Right atrium auricular region (tissue), 2 donors: ENCODE results near the gene MAFB. TPM values are rescaled to one million over a fixed set of nuclear protein-coding genes. Genes with fewer than 3 reads are reported as not detected.
A peak's percentile ranks its signal among the peaks of the same experiment; 100 is the strongest.

Experiments
- DNase-seq: peaks from one replicate; pipeline ENCODE4 v3.0.0-alpha.2; 2019; ENCODE audit warnings: low spot score
- H3K27ac ChIP-seq, 2 donors: fragments of 200-600 bp; sonication (generic); 1 replicate in 1 of 2; 2 replicates in 1 of 2; pipeline ENCODE4 v1.5.1; 2016 to 2019
- H3K27me3 ChIP-seq, 2 donors: fragments of 200-600 bp; sonication (generic); one replicate each; pipeline versions ENCODE4 v1.5.1 to v1.6.0; 2017 to 2019
- H3K36me3 ChIP-seq: fragments of 200-600 bp; sonication (generic); one replicate; pipeline ENCODE4 v1.5.1; 2016
- H3K4me1 ChIP-seq, 2 donors: fragments of 200-600 bp; sonication (generic); one replicate each; pipeline versions ENCODE4 v1.5.1 to v1.6.0; 2017 to 2019
- H3K4me3 ChIP-seq, 2 donors: fragments of 200-600 bp; sonication (generic); 1 replicate in 1 of 2; 2 replicates in 1 of 2; pipeline ENCODE4 v1.5.1; 2017 to 2019; ENCODE audit warnings: mild to moderate bottlenecking in 1 of 2, moderate library complexity in 1 of 2
- H3K9me3 ChIP-seq, 2 donors: fragments of 200-600 bp; sonication (generic); one replicate each; pipeline ENCODE4 v1.5.1; 2019
- CTCF ChIP-seq, 2 donors: fragments of 200-600 bp; sonication (generic); IDR thresholded peaks; one replicate each; pipeline ENCODE4 v1.5.1; 2019; ENCODE audit warnings: antibody characterized with exemption in 2 of 2
- total RNA-seq, 2 donors: library from RNA; depleted of rRNA; stranded (reverse); fragments of >200 nt; gene quantifications; one replicate each; pipeline ENCODE4 v1.1.0, GENCODE V29; 2016

MAFB gene
- total RNA-seq, 2 donors from 2014 or later: 14.2 to 31.7 TPM

GRCh38 chr20:40688129-40689099 is 622 bp downstream of the MAFB start:
- no peak for DNase-seq
- Histone ChIP-seq H3K4me1 (peaks cover 0 to 49% of the 10 kb centered on the region in 2 donors), H3K27me3 (peaks cover 10 to 15% of the 10 kb centered on the region in 2 donors)

GRCh38 chr20:40687384-40688128 is 1.5 kb downstream of the MAFB start:
- peak overlapping the region; percentile 55 to 70 for H3K4me3 ChIP-seq
- DNase-seq: peak; percentile 70
- H3K27me3 ChIP-seq: peaks cover 7 to 15% of the 10 kb centered on the region in 2 donors
- H3K36me3 ChIP-seq: no peaks in the 10 kb centered on the region
- no peak for TF ChIP-seq CTCF (IDR thresholded peaks at IDR 0.05)
- H3K9me3 ChIP-seq: no peaks in the 10 kb centered on the region
- H3K27ac ChIP-seq: peak overlapping the region; percentile 88 to 97
- H3K4me1 ChIP-seq: peaks cover 0 to 55% of the 10 kb centered on the region in 2 donors

More at GRCh38 chr20:40688129-40689099, 622 bp downstream of the MAFB start:
- no peaks in the 10 kb centered on the region for H3K36me3 ChIP-seq
- peak overlapping the region; percentile 55 to 70 for H3K4me3 ChIP-seq
- no peaks in the 10 kb centered on the region for H3K9me3 ChIP-seq
- no peak for TF ChIP-seq CTCF (IDR thresholded peaks at IDR 0.05)
- H3K27ac ChIP-seq: peak overlapping the region; percentile 88 to 97

GRCh38 chr20:40686893-40687292 is 2.1 kb downstream of the MAFB start:
- no peak for DNase-seq

GRCh38 chr20:40686434-40686882 is 2.6 kb downstream of the MAFB start:
- H3K27me3 ChIP-seq: peaks cover 7 to 9% of the 10 kb centered on the region in 2 donors
- H3K4me1 ChIP-seq: peaks cover 0 to 58% of the 10 kb centered on the region in 2 donors
- H3K36me3 ChIP-seq: no peaks in the 10 kb centered on the region
- no peaks in the 10 kb centered on the region for H3K9me3 ChIP-seq
- peak overlapping the region; percentile 55 to 70 for H3K4me3 ChIP-seq
- DNase-seq: no peak
- TF ChIP-seq CTCF (IDR thresholded peaks at IDR 0.05): no peak
- H3K27ac ChIP-seq: peak overlapping the region; percentile 88 to 97

More at GRCh38 chr20:40686893-40687292, 2.1 kb downstream of the MAFB start:
- H3K36me3 ChIP-seq: no peaks in the 10 kb centered on the region
- no peaks in the 10 kb centered on the region for H3K9me3 ChIP-seq
- peak overlapping the region; percentile 88 to 97 for H3K27ac ChIP-seq
- peaks cover 7 to 13% of the 10 kb centered on the region in 2 donors for H3K27me3 ChIP-seq
- peak overlapping the region; percentile 55 to 70 for H3K4me3 ChIP-seq
- no peak for TF ChIP-seq CTCF (IDR thresholded peaks at IDR 0.05)
- peaks cover 0 to 58% of the 10 kb centered on the region in 2 donors for H3K4me1 ChIP-seq

GRCh38 chr20:40685349-40685748 is 3.7 kb downstream of the MAFB start:
- DNase-seq: no peak
- TF ChIP-seq CTCF (IDR thresholded peaks at IDR 0.05): no peak
- no peaks in the 10 kb centered on the region for H3K36me3 ChIP-seq
- H3K27me3 ChIP-seq: peaks cover 0 to 3% of the 10 kb centered on the region in 2 donors
- no peaks in the 10 kb centered on the region for H3K9me3 ChIP-seq
- H3K4me1 ChIP-seq: peaks cover 0 to 51% of the 10 kb centered on the region in 2 donors
- peak overlapping the region; percentile 12 to 70 for H3K4me3 ChIP-seq
- H3K27ac ChIP-seq: peak overlapping the region; percentile 1 to 35
